Endothelial cell of umbilical vein (primary cell): Measurements from ENCODE around the gene PSMA5.

Source experiments
- CTCF ChIP-seq, 2 donors: IDR thresholded peaks; 1 replicate in 1 of 2; 2 replicates in 1 of 2; pipeline ENCODE4 v1.5.1; 2011; ENCODE audit warnings: low read length in 2 of 2, mild to moderate bottlenecking in 2 of 2, moderate library complexity in 2 of 2, control low read depth in 1 of 2, inconsistent platforms in 1 of 2, low read depth in 1 of 2; ENCODE audit not compliant: insufficient read depth in 1 of 2; ENCODE audit errors: extremely low read depth in 1 of 2
- EZH2 ChIP-seq: IDR thresholded peaks from 2 replicates; pipeline ENCODE4 v1.6.1; 2012; ENCODE audit warnings: borderline replicate concordance, low read depth, mild to moderate bottlenecking, moderate library complexity, low read length, inconsistent platforms; ENCODE audit not compliant: severe bottlenecking
- GATA2 ChIP-seq: IDR thresholded peaks from 2 replicates; pipeline ENCODE4 v1.7.0; 2011; ENCODE audit warnings: low read depth, mild to moderate bottlenecking, moderate library complexity, mixed read lengths, low read length; ENCODE audit not compliant: insufficient read length, insufficient read depth
- JUN ChIP-seq: IDR thresholded peaks from 2 replicates; pipeline ENCODE4 v1.6.1; 2011; ENCODE audit warnings: borderline replicate concordance, low read depth; ENCODE audit not compliant: insufficient read length, insufficient read depth
- MAX ChIP-seq: IDR thresholded peaks from 2 replicates; pipeline ENCODE4 v1.6.1; 2011; ENCODE audit not compliant: insufficient read depth, insufficient read length
- POLR2A ChIP-seq: IDR thresholded peaks from 2 replicates; pipeline ENCODE4 v1.6.1; 2012; ENCODE audit warnings: low read depth, mild to moderate bottlenecking, control low read depth, low read length
- POLR2AphosphoS5 ChIP-seq: IDR thresholded peaks from 2 replicates; pipeline ENCODE4 v1.6.1; 2012; ENCODE audit warnings: low read depth, mild to moderate bottlenecking, control low read depth, low read length, moderate library complexity; ENCODE audit not compliant: insufficient read depth

- no peak for TF ChIP-seq CTCF (IDR thresholded peaks at IDR 0.05; ENCODE audit: extremely low read depth in 1 of 2, insufficient read depth in 1 of 2, low read depth in 1 of 2, low read length in 2 of 2)
- TF ChIP-seq MAX = no peak
- no peak for TF ChIP-seq POLR2A
- TF ChIP-seq POLR2AphosphoS5 = no peak
- TF ChIP-seq EZH2 = no peak
- TF ChIP-seq GATA2 = no peak
- TF ChIP-seq JUN = no peak
Measured at GRCh38 chr1:109351457-109351856, 74.8 kb downstream of the PSMA5 start.
